Glutamatergic neuron (in vitro differentiated cells): ENCODE measurements around the gene C1orf116. TPM values are rescaled to one million over a fixed set of nuclear protein-coding genes. Genes with fewer than 3 reads are reported as not detected.
"Not testable (repeated sequence)": the region's sequence is repeated elsewhere in the genome, so short reads cannot be mapped to it uniquely, and the experiment has no call there.

ENCODE experiments used
- DNase-seq: peaks from one replicate; pipeline ENCODE4 v3.0.0; 2022
- H3K27ac Mint-ChIP-seq: one replicate; pipeline ENCODE4 v1.8.0; 2020; ENCODE audit warnings: mild to moderate bottlenecking, mixed read lengths, inconsistent platforms; ENCODE audit not compliant: unreplicated experiment
- H3K27me3 Mint-ChIP-seq: one replicate; pipeline ENCODE4 v1.8.0; 2020; ENCODE audit warnings: mild to moderate bottlenecking, moderate library complexity, mixed read lengths, inconsistent platforms; ENCODE audit not compliant: unreplicated experiment
- H3K36me3 Mint-ChIP-seq: one replicate; pipeline ENCODE4 v1.8.0; 2020; ENCODE audit warnings: mild to moderate bottlenecking, mixed read lengths, inconsistent platforms; ENCODE audit not compliant: unreplicated experiment
- H3K4me1 Mint-ChIP-seq: one replicate; pipeline ENCODE4 v1.8.0; 2020; ENCODE audit warnings: mild to moderate bottlenecking, low read depth, mixed read lengths, inconsistent platforms; ENCODE audit not compliant: unreplicated experiment
- H3K4me3 Mint-ChIP-seq: one replicate; pipeline ENCODE4 v1.8.0; 2020; ENCODE audit warnings: mild to moderate bottlenecking, mixed read lengths, inconsistent platforms; ENCODE audit not compliant: unreplicated experiment
- H3K9me3 Mint-ChIP-seq: one replicate; pipeline ENCODE4 v1.8.0; 2020; ENCODE audit warnings: mild to moderate bottlenecking, moderate library complexity, mixed read lengths, inconsistent platforms; ENCODE audit not compliant: unreplicated experiment
- CTCF ChIP-seq: fragments of 200-600 bp; sonication (generic); IDR thresholded peaks from one replicate; pipeline ENCODE4 v1.5.0; 2021; ENCODE audit not compliant: partially characterized antibody, unreplicated experiment
- total RNA-seq: library from RNA; stranded (reverse); fragmentation: NEBNext Ultra II Directional; extraction: Animal tissue kit (Norgen Biotek cat#: 25700); gene quantifications from one replicate; pipeline ENCODE4 v1.2.1, GENCODE V29; 2021; ENCODE audit not compliant: unreplicated experiment

C1orf116 gene
- total RNA-seq, 1 donor from 2014 or later, result not detected

DNA sequence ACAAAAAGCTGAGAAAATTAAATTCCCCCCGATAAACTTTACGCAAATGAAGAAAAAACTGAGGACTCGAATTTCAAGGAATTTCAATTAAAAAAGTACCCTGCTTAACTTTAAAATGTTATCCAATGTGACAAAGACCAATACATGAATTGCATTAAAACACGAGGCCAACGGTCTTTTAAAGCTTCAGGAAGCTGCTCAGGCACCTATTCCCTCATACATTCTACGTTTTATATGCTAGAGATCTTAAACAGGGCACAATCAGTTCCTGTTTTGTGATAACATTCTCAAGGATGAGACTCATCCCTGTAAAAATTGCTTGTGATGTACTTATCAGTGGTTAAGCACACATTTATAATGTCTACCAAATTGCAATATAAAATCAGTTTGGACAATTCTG lies 15.5 kb upstream of the C1orf116 start:
- no peak overlapping the region for H3K4me3 Mint-ChIP-seq
- no peak for DNase-seq
- H3K4me1 Mint-ChIP-seq, result peaks cover 7% of the 10 kb centered on the region
- H3K27ac Mint-ChIP-seq, result no peak overlapping the region
- H3K27me3 Mint-ChIP-seq, result peaks cover 6% of the 10 kb centered on the region
- no peaks in the 10 kb centered on the region for H3K36me3 Mint-ChIP-seq
- H3K9me3 Mint-ChIP-seq, result peaks cover 4% of the 10 kb centered on the region
- no peak for TF ChIP-seq CTCF

GRCh38 chr1:207047505-207047904 lies 14.9 kb upstream of the C1orf116 start:
- Mint-ChIP-seq H3K27me3 (peaks cover 6% of the 10 kb centered on the region), H3K4me1 (peaks cover 7% of the 10 kb centered on the region), H3K36me3 (no peaks in the 10 kb centered on the region), H3K4me3 (no peak overlapping the region), H3K9me3 (peaks cover 4% of the 10 kb centered on the region), H3K27ac (no peak overlapping the region)
- DNase-seq, result no peak
- no peak for TF ChIP-seq CTCF

- H3K4me1 Mint-ChIP-seq, result peaks cover 3% of the 10 kb centered on the region
- no peak overlapping the region for H3K27ac Mint-ChIP-seq
- peaks cover 3% of the 10 kb centered on the region for H3K9me3 Mint-ChIP-seq
- TF ChIP-seq CTCF, result no peak
- peaks cover 5% of the 10 kb centered on the region for H3K27me3 Mint-ChIP-seq
- H3K36me3 Mint-ChIP-seq, result no peaks in the 10 kb centered on the region
- no peak overlapping the region for H3K4me3 Mint-ChIP-seq
- no peak for DNase-seq
Observed at GRCh38 chr1:207045453-207045852, 12.9 kb upstream of the C1orf116 start.

DNA sequence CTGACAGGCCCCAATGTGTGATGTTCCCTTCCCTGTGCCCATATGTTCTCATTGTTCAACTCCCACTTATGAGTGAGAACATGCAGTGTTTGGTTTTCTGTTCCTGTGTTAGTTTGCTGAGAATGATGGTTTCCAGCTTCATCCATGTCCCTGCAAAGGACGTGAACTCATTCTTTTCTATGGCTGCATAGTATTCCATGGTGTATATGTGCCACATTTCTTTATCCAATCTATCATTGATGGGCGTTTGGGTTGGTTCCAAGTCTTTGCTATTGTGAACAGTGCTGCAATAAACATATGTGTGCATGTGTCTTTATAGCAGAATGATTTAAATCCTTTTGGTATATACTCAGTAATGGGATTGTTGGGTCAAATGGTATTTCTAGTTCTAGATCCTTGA lies 8.8 kb upstream of the C1orf116 start:
- not testable (repeated sequence) for H3K36me3 Mint-ChIP-seq, H3K4me3 Mint-ChIP-seq, DNase-seq, H3K4me1 Mint-ChIP-seq, H3K9me3 Mint-ChIP-seq, H3K27me3 Mint-ChIP-seq, H3K27ac Mint-ChIP-seq

- Mint-ChIP-seq H3K27me3 (no peaks in the 10 kb centered on the region), H3K4me1 (no peaks in the 10 kb centered on the region), H3K36me3 (no peaks in the 10 kb centered on the region), H3K4me3 (no peak overlapping the region), H3K27ac (no peak overlapping the region), H3K9me3 (no peaks in the 10 kb centered on the region)
- no peak for TF ChIP-seq CTCF
- no peak for DNase-seq
Observed at GRCh38 chr1:207040181-207040533, 7.6 kb upstream of the C1orf116 start.
